Mammary microvascular endothelial cell (primary cell): ENCODE data around the gene ICAM4. TPM values are rescaled to one million over a fixed set of nuclear protein-coding genes. Genes with fewer than 3 reads are reported as not detected.

ENCODE experiments used
- total RNA-seq: library from RNA; depleted of rRNA; stranded (reverse); fragments of >200 nt; gene quantifications from 2 replicates; pipeline ENCODE4 v1.2.3, GENCODE V29; 2015

Gene ICAM4
- 0.40 and 0.44 TPM in 2 replicates for total RNA-seq

GRCh38 chr19:10286803-10287737 is at the start of gene ICAM4:
Gene ICAM4, plus strand, starts transcription at chr19:10286955. Its CDS starts 58 bp downstream, at chr19:10287013.

GRCh38 chr19:10251792-10252694 is 34.7 kb upstream of the ICAM4 start, which contains the start of gene MRPL4:
Gene MRPL4, plus strand, starts transcription at chr19:10252214. Its CDS starts 40 bp downstream, at chr19:10252254.

GRCh38 chr19:10270616-10271394 is 15.9 kb upstream of the ICAM4 start, which contains the start of gene ICAM1:
Gene ICAM1, plus strand, starts transcription at chr19:10271120. Its CDS starts 40 bp downstream, at chr19:10271160.

GRCh38 chr19:10289836-10290356 is 3.1 kb downstream of the ICAM4 start, which contains the start of gene ICAM5:
Gene ICAM5, plus strand, starts transcription at chr19:10289952. Its CDS starts 92 bp downstream, at chr19:10290044.

GRCh38 chr19:10309423-10309822 is 22.7 kb downstream of the ICAM4 start, which contains the start of gene ZGLP1:
Gene ZGLP1, minus strand, starts transcription at chr19:10309815.

GRCh38 chr19:10315335-10316214 is 28.8 kb downstream of the ICAM4 start, which contains the start of gene FDX2:
Gene FDX2, minus strand, starts transcription at chr19:10316015. Its CDS starts 19 bp downstream, at chr19:10315996.

GRCh38 chr19:10332965-10333757 is 46.4 kb downstream of the ICAM4 start, which contains the start of gene RAVER1:
Gene RAVER1, minus strand, starts transcription at chr19:10333529. Its CDS starts 22 bp downstream, at chr19:10333507.

Other genes starting within 250 kb of the ICAM4 start
- gene SHFL, start 200.6 kb upstream of the ICAM4 start, total RNA-seq, result 32.0 and 37.4 TPM in 2 replicates
- gene ANGPTL6, start 184.3 kb upstream of the ICAM4 start, total RNA-seq, result 0.13 TPM in 1 of 2 replicates, not detected in the other
- 48.8 and 51.4 TPM in 2 replicates for gene PPAN, start 180.6 kb upstream of the ICAM4 start, total RNA-seq
- gene P2RY11, start 175.3 kb upstream of the ICAM4 start, total RNA-seq, result 0.47 and 2.7 TPM in 2 replicates
- 261 and 266 TPM in 2 replicates for gene EIF3G, start 167.1 kb upstream of the ICAM4 start, total RNA-seq
- gene DNMT1, start 92.0 kb upstream of the ICAM4 start, total RNA-seq, result 127 and 139 TPM in 2 replicates
- gene S1PR2, start 55.6 kb upstream of the ICAM4 start, total RNA-seq, result 1.00 and 1.5 TPM in 2 replicates
- gene MRPL4, start 34.7 kb upstream of the ICAM4 start, total RNA-seq, result 102 and 128 TPM in 2 replicates
- 130 and 143 TPM in 2 replicates for gene ICAM1, start 15.8 kb upstream of the ICAM4 start, total RNA-seq
- not detected in 2 replicates for gene ICAM5, start 3.0 kb downstream of the ICAM4 start, total RNA-seq
- gene ZGLP1, start 22.9 kb downstream of the ICAM4 start, total RNA-seq, result 1.4 TPM in 1 of 2 replicates, not detected in the other
- gene FDX2, start 29.1 kb downstream of the ICAM4 start, total RNA-seq, result 34.9 and 48.2 TPM in 2 replicates
- 43.6 and 45.8 TPM in 2 replicates for gene RAVER1, start 46.6 kb downstream of the ICAM4 start, total RNA-seq
- gene ICAM3, start 52.7 kb downstream of the ICAM4 start, total RNA-seq, result 7.7 and 9.4 TPM in 2 replicates
- gene TYK2, start 93.6 kb downstream of the ICAM4 start, total RNA-seq, result 120 and 124 TPM in 2 replicates
- 343 and 390 TPM in 2 replicates for gene CDC37, start 116.6 kb downstream of the ICAM4 start, total RNA-seq
- gene PDE4A, start 133.6 kb downstream of the ICAM4 start, total RNA-seq, result 2.2 and 4.8 TPM in 2 replicates
- gene KEAP1, start 216.4 kb downstream of the ICAM4 start, total RNA-seq, result 83.8 and 86.8 TPM in 2 replicates
- gene S1PR5, start 230.5 kb downstream of the ICAM4 start, total RNA-seq, result not detected in 2 replicates